Measurements from ENCODE around the gene STKLD1.
"Not testable (repeated sequence)": the region's sequence is repeated elsewhere in the genome, so short reads cannot be mapped to it uniquely, and the experiment has no call there.

The STKLD1 gene

GRCh38 chr9:133389025-133389557, 12.9 kb downstream of the STKLD1 start:
- DNase-seq = no peak

GRCh38 chr9:133389562-133389961, 13.4 kb downstream of the STKLD1 start:
- no peak for DNase-seq

GRCh38 chr9:133390713-133391112, 14.5 kb downstream of the STKLD1 start:
- no peak for DNase-seq

GRCh38 chr9:133391449-133391848, 15.3 kb downstream of the STKLD1 start:
- DNase-seq = not testable (repeated sequence)

- DNase-seq = not testable (repeated sequence)
These were observed 16.1 kb downstream of the STKLD1 start for GRCh38 chr9:133392308-133392707.

GRCh38 chr9:133393399-133393798, 17.2 kb downstream of the STKLD1 start:
- no peak for DNase-seq

- no peak for DNase-seq
These were observed 18.6 kb downstream of the STKLD1 start for GRCh38 chr9:133394687-133395271.

GRCh38 chr9:133396952-133397351, 20.8 kb downstream of the STKLD1 start:
- no peak for DNase-seq

GRCh38 chr9:133397370-133397769, 21.2 kb downstream of the STKLD1 start:
- no peak for DNase-seq

GRCh38 chr9:133397895-133398294, 21.7 kb downstream of the STKLD1 start:
- no peak for DNase-seq

GRCh38 chr9:133400292-133400691, 24.1 kb downstream of the STKLD1 start:
- no peak for DNase-seq

GRCh38 chr9:133401588-133401987, 25.4 kb downstream of the STKLD1 start:
- no peak for DNase-seq

GRCh38 chr9:133402689-133403088, 26.5 kb downstream of the STKLD1 start:
- no peak for DNase-seq

GRCh38 chr9:133403766-133404453, 27.7 kb downstream of the STKLD1 start:
- peak; percentile 18 to 57 (median 42) for DNase-seq

- DNase-seq = no peak
These were observed 28.4 kb downstream of the STKLD1 start for GRCh38 chr9:133404454-133405002.

GRCh38 chr9:133405508-133406438, 29.6 kb downstream of the STKLD1 start:
- no peak for DNase-seq

- peak; percentile 50 to 75 (median 61) for DNase-seq
These were observed 30.5 kb downstream of the STKLD1 start for GRCh38 chr9:133406480-133407307.

GRCh38 chr9:133408042-133408441, 31.9 kb downstream of the STKLD1 start:
- no peak for DNase-seq

- no peak for DNase-seq
These were observed 39.0 kb downstream of the STKLD1 start for GRCh38 chr9:133415170-133415569.

- peak; percentile 67 to 88 (median 75) for DNase-seq
These were observed 41.6 kb downstream of the STKLD1 start, which contains the start of gene REXO4 for GRCh38 chr9:133417541-133418461. TSS of gene REXO4 (minus strand) at chr9:133418010. CDS start at chr9:133417844, 166 bp downstream.

GRCh38 chr9:133419005-133419404, 42.8 kb downstream of the STKLD1 start:
- no peak for DNase-seq
